HepG2 (cell line): ENCODE results near the gene NEDD8. TPM values are rescaled to one million over a fixed set of nuclear protein-coding genes. Genes with fewer than 3 reads are reported as not detected.
A peak's percentile ranks its signal among the peaks of the same experiment; 100 is the strongest.

Experiments used
- ATAC-seq: fragments of 200-7000 bp; cut with Tn5 transposase; 3 replicates; pipeline ENCODE4 v1.9.1; 2020; ENCODE audit warnings: mild to moderate bottlenecking, moderate library complexity
- BruUV-seq: library from RNA; stranded (reverse); fragments of 400-500 nt; replicated peaks from 2 replicates; lab custom pipeline; 2021; lab: Mats Ljungman, UMichigan
- CTCF ChIA-PET: fragments of 300-600 bp; formaldehyde crosslinking; extraction: SDS; loops from one replicate; lab custom pipeline; 2021; ENCODE audit warnings: low total read pairs, inconsistent platforms, low intra/inter-chr PET ratio; lab: Yijun Ruan, JAX
- POLR2A ChIA-PET: fragments of 350-600 bp; sonication (Branson Sonifier 250); formaldehyde crosslinking; loops from one replicate; lab custom pipeline; 2020; ENCODE audit warnings: antibody characterized with exemption, inconsistent platforms; lab: Yijun Ruan, JAX
- DNase-seq: peaks from one replicate; pipeline ENCODE4 v3.0.0-alpha.2; 2015; ENCODE audit warnings: low spot score
- FAIRE-seq: peaks from 3 replicates; lab custom pipeline; 2011; peaks lifted over from hg19 to GRCh38; lab: Jason Lieb, UNC
- H2AFZ ChIP-seq: one replicate; pipeline ENCODE4 v1.6.1; 2011; ENCODE audit warnings: low read length, inconsistent platforms
- H3K27ac ChIP-seq: fragments of 300-600 bp; 3 replicates; pipeline ENCODE4 v1.8.0; 2011; ENCODE audit warnings: mixed run types, mild to moderate bottlenecking, mixed read lengths, low read length, inconsistent platforms; ENCODE audit not compliant: insufficient read depth; ENCODE audit errors: extremely low read length
- H3K27me3 ChIP-seq, 2 experiments: fragments of 200-600 bp in 1 of 2; 2 replicates in 1 of 2; 3 replicates in 1 of 2; pipeline versions ENCODE4 v1.6.0 to v1.8.0; 2011; ENCODE audit warnings: low read length in 2 of 2, mild to moderate bottlenecking in 2 of 2, moderate library complexity in 2 of 2, inconsistent platforms in 1 of 2; ENCODE audit not compliant: insufficient read depth in 2 of 2, control insufficient read depth in 1 of 2
- H3K36me3 ChIP-seq, 2 experiments: fragments of 200-600 bp in 1 of 2; replicated peaks in 1 of 2; 2 replicates in 1 of 2; 3 replicates in 1 of 2; pipeline versions ENCODE4 v1.5.1 to v1.8.0; 2011; ENCODE audit warnings: low read length in 2 of 2, inconsistent platforms in 1 of 2; ENCODE audit not compliant: insufficient read depth in 2 of 2, control insufficient read depth in 1 of 2
- H3K4me1 ChIP-seq: 2 replicates; pipeline ENCODE4 v1.5.1; 2012; ENCODE audit warnings: low read length, inconsistent platforms; ENCODE audit not compliant: insufficient read depth
- H3K4me2 ChIP-seq: 2 replicates; pipeline ENCODE4 v1.6.0; 2011; ENCODE audit warnings: low read depth, low read length, inconsistent platforms
- H3K4me3 ChIP-seq, 3 experiments: fragments of 200-600 bp in 1 of 3; sonication (generic), shearing (Covaris generic) in 1 of 3; replicated peaks in 1 of 3; 2 replicates each; pipeline ENCODE4 v1.5.1; 2011 to 2016; ENCODE audit warnings: low read length in 3 of 3, inconsistent platforms in 2 of 3, low read depth in 2 of 3, mild to moderate bottlenecking in 2 of 3, control low read depth in 1 of 3, mixed read lengths in 1 of 3; ENCODE audit not compliant: insufficient read depth in 1 of 3
- H3K79me2 ChIP-seq: one replicate; pipeline ENCODE4 v1.6.1; 2011; ENCODE audit warnings: low read length, inconsistent platforms; ENCODE audit not compliant: insufficient read depth
- H3K9ac ChIP-seq: 2 replicates; pipeline ENCODE4 v1.6.0; 2011; ENCODE audit warnings: mild to moderate bottlenecking, low read depth, low read length, inconsistent platforms; ENCODE audit not compliant: insufficient read depth
- H3K9me3 ChIP-seq: 2 replicates; pipeline ENCODE4 v1.5.1; 2012; ENCODE audit warnings: mild to moderate bottlenecking, low read length
- H4K20me1 ChIP-seq: 2 replicates; pipeline ENCODE4 v1.6.0; 2011; ENCODE audit warnings: inconsistent platforms, mild to moderate bottlenecking, low read length, moderate library complexity; ENCODE audit not compliant: insufficient read depth
- ETV6 ChIP-seq: sonication (generic); formaldehyde crosslinking; conservative IDR thresholded peaks from 2 replicates; pipeline ENCODE4 v1.4.0; 2020; ENCODE audit warnings: missing genetic modification reagents
- POLR2AphosphoS5 ChIP-seq: IDR thresholded peaks from 2 replicates; pipeline ENCODE4 v1.6.1; 2012; ENCODE audit warnings: low read depth, low read length
- PRDM10 ChIP-seq: sonication (generic); formaldehyde crosslinking; IDR thresholded peaks from 2 replicates; pipeline ENCODE4 v1.4.0; 2020; ENCODE audit warnings: low read depth, missing genetic modification reagents
- RBFOX2 ChIP-seq: fragments of 200-400 bp; formaldehyde crosslinking; IDR thresholded peaks from 2 replicates; pipeline ENCODE4 v1.6.1; 2017; ENCODE audit warnings: low read depth, mild to moderate bottlenecking, low read length
- RBM22 ChIP-seq: fragments of 200-400 bp; formaldehyde crosslinking; optimal IDR thresholded peaks from 2 replicates; pipeline ENCODE3; 2017; ENCODE audit warnings: mild to moderate bottlenecking, low read length, moderate library complexity
- REST ChIP-seq, 2 experiments: IDR thresholded peaks; 2 replicates each; pipeline ENCODE4 v1.6.1; 2011 to 2012; ENCODE audit warnings: low read length in 2 of 2, borderline replicate concordance in 1 of 2, low read depth in 1 of 2, mild to moderate bottlenecking in 1 of 2, moderate library complexity in 1 of 2
- SALL1 ChIP-seq: sonication (generic); formaldehyde crosslinking; IDR thresholded peaks from 2 replicates; pipeline ENCODE4 v1.8.0; 2022; ENCODE audit warnings: mild to moderate bottlenecking, missing genetic modification reagents
- SIX4 ChIP-seq: sonication (generic); formaldehyde crosslinking; IDR thresholded peaks from 2 replicates; pipeline ENCODE4 v1.4.0; 2020; ENCODE audit warnings: missing genetic modification reagents
- ZNF570 ChIP-seq: sonication (generic); formaldehyde crosslinking; IDR thresholded peaks from 2 replicates; pipeline ENCODE4 v1.4.0; 2020; ENCODE audit warnings: mild to moderate bottlenecking, missing genetic modification reagents, borderline replicate concordance
- ZNF749 ChIP-seq: sonication (generic); formaldehyde crosslinking; IDR thresholded peaks from 2 replicates; pipeline ENCODE4 v1.8.0; 2022; ENCODE audit warnings: mild to moderate bottlenecking, missing genetic modification reagents, moderate library complexity, borderline replicate concordance
- ZNF800 ChIP-seq: sonication (generic); formaldehyde crosslinking; IDR thresholded peaks from 2 replicates; pipeline ENCODE4 v1.4.0; 2020; ENCODE audit warnings: missing genetic modification reagents
- ZSCAN30 ChIP-seq: sonication (generic); formaldehyde crosslinking; IDR thresholded peaks from 2 replicates; pipeline ENCODE4 v1.5.0; 2020; ENCODE audit warnings: mild to moderate bottlenecking, missing genetic modification reagents
- WGBS: methylation state at CpG from one replicate; pipeline ENCODE4 v1.1.6; 2017; ENCODE audit warnings: low lambda C conversion rate; 5-methylcytosine and 5-hydroxymethylcytosine counted together
- in situ Hi-C: cut with HindIII; loops from 2 replicates; pipeline ENCODE4 v1.10.0; 2017; ENCODE audit warnings: low pct_unique_long_range_greater_than_20kb; ENCODE audit not compliant: extremely low pct_ligation_motif_present
- intact Hi-C: fragments of 100-400 bp; cut with micrococcal nuclease; formaldehyde crosslinking; loops from one replicate; pipeline ENCODE4 v1.10.0; 2022; ENCODE audit not compliant: unreplicated experiment
- polyA plus RNA-seq, 8 experiments: library from polyadenylated mRNA; depleted of rRNA in 3 of 8; stranded (reverse) in 7 of 8; unstranded in 1 of 8; fragments of >200 nt; fragmentation: Illumina TruSeq in 4 of 8; extraction: Trizol in 4 of 8; gene quantifications; 2 replicates each; pipeline versions ENCODE4 v1.2.1 to v1.2.3, GENCODE V29; 2011 to 2016; ENCODE audit warnings: low read depth in 4 of 8, missing spikeins in 1 of 8, mixed read lengths in 1 of 8; ENCODE audit not compliant: insufficient read depth in 1 of 8
- total RNA-seq, 5 experiments: library from RNA; depleted of rRNA; stranded (reverse); fragments of >200 nt; fragmentation: Illumina TruSeq; extraction: Trizol; gene quantifications; 2 replicates each; pipeline ENCODE4 v1.2.3, GENCODE V29; 2016; ENCODE audit warnings: low read depth in 1 of 5

The NEDD8 gene
- total and polyA plus RNA-seq, 2 of the 13 experiments (the other 11 are each of a cell fraction or from before 2014, with no cell fraction given) = 535 to 713 TPM

- no peak for DNase-seq
- peaks cover 44 to 70% of the 10 kb centered on the region in 2 experiments for H3K36me3 ChIP-seq
- CTCF ChIA-PET = no interaction called here
- TF ChIP-seq SALL1 (no peak), SIX4 (CRISPR knock-in tag) (no peak), PRDM10 (CRISPR knock-in tag) (peak; percentile 60; the same call in 1 of the 2 replicates), REST (IDR thresholded peaks at IDR 0.05; ENCODE audit: borderline replicate concordance in 1 of 2, low read depth in 1 of 2, low read length in 2 of 2) (no peak), RBFOX2 (peak; percentile 58), ZNF570 (no peak), POLR2AphosphoS5 (0 out of 2 replicates have a peak, but pooled peaks have one; percentile 13), ZSCAN30 (no peak), ZNF800 (CRISPR knock-in tag) (no peak), RBM22 (peak; percentile 32), ZNF749 (CRISPR knock-in tag) (no peak), ETV6 (CRISPR knock-in tag) (no peak)
Measured at GRCh38 chr14:24238527-24239037, 6.4 kb upstream of the NEDD8 start.

More at GRCh38 chr14:24238527-24239037, 6.4 kb upstream of the NEDD8 start:
- H3K79me2 ChIP-seq = peaks cover 29% of the 10 kb centered on the region
- H3K27ac ChIP-seq = no peak overlapping the region
- intact Hi-C loops = loop anchor here (10.0 kb wide), 1 partner anchor 1186 kb away; no protein-coding TSS in a partner anchor
- WGBS = 99% methylated on average over 5 of the region's 5 CpGs
- in situ Hi-C loops = no loop called here
- no peaks in the 10 kb centered on the region; a peak in 1 of 5 replicates for H3K27me3 ChIP-seq
- peaks cover 52% of the 10 kb centered on the region for H3K4me1 ChIP-seq
- H3K4me3 ChIP-seq = no peak overlapping the region
- no peak overlapping the region for H3K9ac ChIP-seq
- no peak for ATAC-seq
- no peak overlapping the region for H3K4me2 ChIP-seq
- H4K20me1 ChIP-seq = 0 out of 2 replicates have a peak, but pooled peaks cover 3% of the 10 kb centered on the region
- no peak overlapping the region for H2AFZ ChIP-seq
- no peaks in the 10 kb centered on the region for H3K9me3 ChIP-seq
- POLR2A ChIA-PET = interaction anchor here (0.5 to 18.0 kb wide), 11 partner anchors 9 to 124 kb away, joined by 3 to 850 read pairs (median 6); partner anchors contain the start of genes CHMP4A, CIDEB, DCAF11 and DHRS1
- no peak for FAIRE-seq
- no TSS peak for BruUV-seq
